Activated naive CD8-positive, alpha-beta T cell treated with anti-CD3 and anti-CD28 coated beads, Interleukin-2, amount 50 U/mL, for 16 hours (primary cell): Measurements from ENCODE around the gene PIGR.

Source experiments
- DNase-seq: peaks from one replicate; pipeline ENCODE4 v3.0.0-alpha.2; 2020; ENCODE audit warnings: low read depth, low spot score

Gene PIGR

GRCh38 chr1:206890125-206891060 lies 55.9 kb downstream of the PIGR start:
- no peak for DNase-seq

- no peak for DNase-seq
Observed at GRCh38 chr1:206887701-206888100, 58.6 kb downstream of the PIGR start.

GRCh38 chr1:206886831-206887230 lies 59.4 kb downstream of the PIGR start:
- DNase-seq, result no peak

GRCh38 chr1:206885341-206886060 lies 60.8 kb downstream of the PIGR start:
- DNase-seq, result no peak

GRCh38 chr1:206883876-206884275 lies 62.4 kb downstream of the PIGR start:
- DNase-seq, result no peak

GRCh38 chr1:206883160-206883559 lies 63.1 kb downstream of the PIGR start:
- DNase-seq, result no peak

GRCh38 chr1:206882555-206882954 lies 63.7 kb downstream of the PIGR start:
- DNase-seq, result no peak

GRCh38 chr1:206880314-206880713 lies 66.0 kb downstream of the PIGR start:
- no peak for DNase-seq
